HG03432 (cell line): ENCODE results near the gene SERTAD1.

Experiments used
- ATAC-seq: cut with Tn5 transposase; IDR thresholded peaks from one replicate; pipeline ENCODE4 v1.9.1; 2021; ENCODE audit warnings: mild to moderate bottlenecking, moderate library complexity; ENCODE audit not compliant: unreplicated experiment

SERTAD1 gene

GRCh38 chr19:40380199-40381037 is 45.4 kb downstream of the SERTAD1 start:
- no peak for ATAC-seq

- ATAC-seq = no peak
Observed at GRCh38 chr19:40379446-40380198, 46.2 kb downstream of the SERTAD1 start.

DNA sequence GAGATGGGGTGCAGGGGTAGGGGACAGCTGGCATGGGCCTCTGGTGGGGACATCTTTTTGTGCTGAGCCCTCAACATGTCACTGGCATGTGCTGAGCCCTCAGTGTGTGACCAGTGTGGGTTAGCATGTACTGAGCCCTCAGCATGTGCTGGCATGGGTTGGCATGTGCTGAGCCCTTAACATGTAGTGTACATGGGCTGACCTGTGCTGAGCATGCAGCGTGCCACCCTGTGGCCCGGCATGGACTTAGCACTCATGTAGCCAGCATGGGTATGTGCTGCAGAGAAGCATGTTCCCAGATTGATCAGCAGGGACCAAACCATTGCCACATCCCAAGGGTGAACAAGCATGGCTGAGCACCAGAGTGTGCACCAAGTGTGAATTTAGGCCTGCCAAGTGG is 47.3 kb downstream of the SERTAD1 start:
- no peak for ATAC-seq

DNA sequence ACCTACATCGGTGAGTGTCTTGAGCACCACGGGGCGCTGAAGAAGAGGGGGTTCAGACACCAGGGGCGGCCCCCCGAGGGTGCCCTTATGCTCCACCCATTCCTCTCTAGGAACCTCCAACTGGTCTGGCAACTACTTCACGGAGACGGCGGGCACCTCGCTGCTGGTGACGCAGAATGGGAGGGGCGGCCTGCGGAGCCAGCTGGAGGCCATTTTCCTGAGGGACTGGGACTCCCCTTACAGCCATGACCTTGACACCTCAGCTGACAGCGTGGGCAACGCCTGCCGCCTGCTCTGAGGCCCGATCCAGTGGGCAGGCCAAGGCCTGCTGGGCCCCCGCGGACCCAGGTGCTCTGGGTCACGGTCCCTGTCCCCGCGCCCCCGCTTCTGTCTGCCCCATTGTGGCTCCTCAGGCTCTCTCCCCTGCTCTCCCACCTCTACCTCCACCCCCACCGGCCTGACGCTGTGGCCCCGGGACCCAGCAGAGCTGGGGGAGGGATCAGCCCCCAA is 47.9 kb downstream of the SERTAD1 start:
- ATAC-seq = no peak

DNA sequence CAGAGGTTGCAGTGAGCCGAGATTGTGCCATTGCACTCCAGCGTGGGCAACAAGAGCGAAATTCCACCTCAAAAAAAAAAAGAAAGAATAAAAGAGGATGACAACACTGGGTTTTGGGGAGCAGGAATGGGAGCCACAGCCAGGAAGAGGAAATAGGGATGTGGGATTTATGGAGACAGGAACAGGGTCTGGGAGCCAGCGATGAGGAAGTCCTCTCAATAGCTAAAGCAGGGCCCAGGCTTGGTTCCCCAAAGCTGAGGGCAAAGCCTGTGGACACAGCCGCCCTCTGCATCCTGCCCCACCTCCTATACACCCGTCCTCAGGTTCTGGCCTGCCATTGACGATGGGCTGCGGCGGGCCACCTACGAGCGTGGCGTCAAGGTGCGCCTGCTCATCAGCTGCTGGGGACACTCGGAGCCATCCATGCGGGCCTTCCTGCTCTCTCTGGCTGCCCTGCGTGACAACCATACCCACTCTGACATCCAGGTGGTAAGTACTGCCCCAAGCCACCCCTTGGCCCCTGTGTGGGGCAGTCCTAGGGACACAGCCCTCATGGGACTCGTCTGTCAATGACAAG is 49.4 kb downstream of the SERTAD1 start:
- ATAC-seq = no peak

DNA sequence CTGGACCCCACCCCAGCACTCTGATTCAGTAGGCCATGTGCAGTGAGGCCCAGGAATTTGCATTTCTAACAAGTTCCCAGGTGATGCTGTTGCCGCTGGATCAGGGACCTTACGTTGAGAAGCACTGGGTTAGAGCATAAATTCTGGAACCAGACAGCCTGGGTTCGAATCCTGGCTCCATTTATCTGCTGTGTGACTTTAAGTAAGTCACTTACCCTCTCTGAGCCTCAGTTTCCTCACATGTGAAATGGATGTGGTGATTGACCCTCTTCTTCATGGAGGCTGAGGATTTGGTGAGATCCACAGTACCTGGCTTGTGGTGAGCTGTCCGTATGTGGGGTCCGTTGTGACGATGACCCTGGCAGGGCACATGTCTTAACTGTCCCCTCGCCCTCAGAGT is 51.7 kb downstream of the SERTAD1 start:
- no peak for ATAC-seq

DNA sequence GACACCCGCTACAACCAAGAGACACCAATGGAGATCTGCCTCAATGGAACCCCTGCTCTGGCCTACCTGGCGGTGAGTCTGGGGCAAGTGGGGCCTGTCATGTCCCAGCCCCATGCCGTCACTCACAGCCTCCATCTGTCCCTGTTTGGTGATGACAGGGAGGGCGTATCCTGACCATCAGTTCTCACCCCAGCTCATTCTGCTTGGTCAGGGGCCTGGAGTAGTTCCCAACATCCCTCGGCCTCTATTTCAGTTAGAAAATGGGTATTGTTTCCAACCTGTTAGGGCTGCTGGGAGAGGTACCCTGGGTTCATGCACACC is 54.0 kb downstream of the SERTAD1 start:
- no peak for ATAC-seq
